HEK293 (cell line): ENCODE data around the gene CENPX.

Source experiments
- BCL11B ChIP-seq: fragments of 450-650 bp; formaldehyde crosslinking; IDR thresholded peaks from 2 replicates; pipeline ENCODE4 v1.5.1; 2016; ENCODE audit warnings: low read depth, missing biosample characterization, missing genetic modification characterization
- GLI4 ChIP-seq: fragments of 450-650 bp; formaldehyde crosslinking; IDR thresholded peaks from 2 replicates; pipeline ENCODE4 v1.5.1; 2016; ENCODE audit warnings: missing biosample characterization, missing genetic modification characterization
- KLF9 ChIP-seq: fragments of 450-650 bp; formaldehyde crosslinking; IDR thresholded peaks from 2 replicates; pipeline ENCODE4 v1.5.1; 2016; ENCODE audit warnings: missing biosample characterization, missing genetic modification characterization, low read depth
- SCRT2 ChIP-seq: fragments of 450-650 bp; formaldehyde crosslinking; IDR thresholded peaks from 2 replicates; pipeline ENCODE4 v1.5.1; 2016; ENCODE audit warnings: missing biosample characterization, missing genetic modification characterization
- TCF7L2 ChIP-seq: IDR thresholded peaks from 2 replicates; pipeline ENCODE4 v1.6.1; 2011; ENCODE audit warnings: low read depth, mild to moderate bottlenecking, inconsistent platforms, low read length, moderate library complexity, borderline replicate concordance
- YY1 ChIP-seq: fragments of 450-650 bp; formaldehyde crosslinking; IDR thresholded peaks from 2 replicates; pipeline ENCODE4 v1.5.1; 2018; ENCODE audit warnings: missing biosample characterization, missing genetic modification characterization
- ZBTB1 ChIP-seq: fragments of 450-650 bp; formaldehyde crosslinking; IDR thresholded peaks from 2 replicates; pipeline ENCODE4 v1.5.1; 2016; ENCODE audit warnings: missing biosample characterization, missing genetic modification characterization
- ZNF10 ChIP-seq: fragments of 450-650 bp; formaldehyde crosslinking; IDR thresholded peaks from 2 replicates; pipeline ENCODE4 v1.5.1; 2017; ENCODE audit warnings: missing biosample characterization, missing genetic modification characterization
- ZNF112 ChIP-seq: fragments of 450-650 bp; formaldehyde crosslinking; IDR thresholded peaks from 2 replicates; pipeline ENCODE4 v1.5.0; 2017; ENCODE audit warnings: missing biosample characterization, missing genetic modification characterization
- ZNF146 ChIP-seq: fragments of 450-650 bp; formaldehyde crosslinking; IDR thresholded peaks from 2 replicates; pipeline ENCODE4 v1.5.1; 2016; ENCODE audit warnings: missing biosample characterization, missing genetic modification characterization
- ZNF350 ChIP-seq: fragments of 450-650 bp; formaldehyde crosslinking; IDR thresholded peaks from 2 replicates; pipeline ENCODE4 v1.5.0; 2017; ENCODE audit warnings: missing biosample characterization, mild to moderate bottlenecking, missing genetic modification characterization
- ZNF37A ChIP-seq: fragments of 450-650 bp; IDR thresholded peaks from 2 replicates; pipeline ENCODE4 v1.5.1; 2018; ENCODE audit warnings: missing biosample characterization, missing genetic modification characterization
- ZNF473 ChIP-seq: fragments of 450-650 bp; formaldehyde crosslinking; IDR thresholded peaks from 2 replicates; pipeline ENCODE4 v1.5.1; 2017; ENCODE audit warnings: missing biosample characterization, missing genetic modification characterization
- ZNF558 ChIP-seq: fragments of 450-650 bp; formaldehyde crosslinking; IDR thresholded peaks from 2 replicates; pipeline ENCODE4 v1.5.1; 2016; ENCODE audit warnings: missing biosample characterization, missing genetic modification characterization
- ZNF791 ChIP-seq: fragments of 450-650 bp; formaldehyde crosslinking; IDR thresholded peaks from 2 replicates; pipeline ENCODE4 v1.5.1; 2016; ENCODE audit warnings: missing biosample characterization, missing genetic modification characterization
- TF ChIP-seq, protein P1 (sequence below): fragments of 450-650 bp; formaldehyde crosslinking; IDR thresholded peaks from 2 replicates; pipeline ENCODE4 v1.5.1; 2016; ENCODE audit warnings: missing biosample characterization, missing genetic modification characterization
- TF ChIP-seq, protein P2 (sequence below): fragments of 450-650 bp; formaldehyde crosslinking; IDR thresholded peaks from 2 replicates; pipeline ENCODE4 v1.5.1; 2017; ENCODE audit warnings: missing biosample characterization, missing genetic modification characterization
- TF ChIP-seq, protein P3 (sequence below): fragments of 450-650 bp; formaldehyde crosslinking; IDR thresholded peaks from 2 replicates; pipeline ENCODE4 v1.5.1; 2016; ENCODE audit warnings: missing biosample characterization, missing genetic modification characterization
- TF ChIP-seq, protein P4 (sequence below): fragments of 450-650 bp; formaldehyde crosslinking; IDR thresholded peaks from 2 replicates; pipeline ENCODE4 v1.5.1; 2016; ENCODE audit warnings: missing biosample characterization, missing genetic modification characterization
- TF ChIP-seq, protein P5 (sequence below): fragments of 450-650 bp; formaldehyde crosslinking; IDR thresholded peaks from 2 replicates; pipeline ENCODE4 v1.5.1; 2016; ENCODE audit warnings: missing biosample characterization, missing genetic modification characterization, borderline replicate concordance
- TF ChIP-seq, protein P6 (sequence below): fragments of 450-650 bp; formaldehyde crosslinking; conservative IDR thresholded peaks from 2 replicates; pipeline ENCODE4 v1.5.1; 2016; ENCODE audit warnings: low read depth, missing biosample characterization, missing genetic modification characterization

Gene CENPX

DNA sequence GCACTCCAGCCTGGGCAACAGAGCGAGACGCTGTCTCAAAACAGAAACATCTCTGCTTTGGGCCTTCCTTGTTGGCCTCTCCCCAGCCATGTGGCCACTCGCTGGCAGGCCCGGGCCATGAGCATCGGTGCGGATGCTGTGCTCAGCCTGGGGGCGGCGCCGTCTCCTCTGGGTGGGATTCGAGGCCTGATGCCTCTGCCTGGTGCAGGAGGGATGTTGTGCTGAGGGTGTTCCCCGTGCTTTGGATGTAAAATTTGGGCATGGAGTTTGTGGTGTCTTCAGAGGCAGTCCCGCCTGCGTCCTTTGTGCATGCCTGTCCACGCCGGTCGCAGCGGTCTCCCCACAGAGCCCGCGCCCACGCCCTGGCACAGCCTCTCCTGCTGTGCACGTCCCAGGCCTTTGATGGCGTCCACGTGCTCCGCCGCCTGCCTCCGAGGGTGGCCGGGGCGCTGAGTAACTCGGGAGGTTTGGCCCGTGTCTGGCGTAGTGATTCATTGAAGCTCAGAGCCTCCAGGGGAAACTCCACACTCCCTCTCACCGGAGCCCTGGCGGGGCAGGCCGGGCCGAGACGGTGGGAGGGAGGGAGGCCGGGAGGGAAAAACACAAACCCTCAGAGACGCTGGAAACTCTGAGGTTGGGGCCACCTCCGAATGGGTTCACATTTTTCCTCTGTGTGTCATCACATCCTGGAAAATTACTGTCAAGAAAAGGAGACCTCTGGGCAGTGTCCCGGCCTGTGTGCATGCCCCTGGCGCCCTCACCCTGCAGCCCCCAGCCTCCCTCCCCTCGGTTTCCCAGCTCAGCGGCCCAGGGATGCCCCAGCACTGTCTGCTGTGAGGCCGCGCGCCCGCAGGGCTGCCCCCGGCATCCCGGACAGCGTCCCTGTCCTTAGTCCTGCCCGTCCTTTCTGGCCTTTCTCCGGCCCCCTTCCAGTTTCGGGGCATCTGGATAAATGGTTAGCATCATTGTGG is 19.0 kb downstream of the CENPX start (continued):
- no peak for TF ChIP-seq KLF9 (tag by site-specific recombination)
- TF ChIP-seq ZNF473 (tag by site-specific recombination): no peak
- TF ChIP-seq ZNF350 (tag by site-specific recombination): no peak
- no peak for TF ChIP-seq GLI4 (tag by site-specific recombination)
- TF ChIP-seq ZNF10 (tag by site-specific recombination): no peak
- TF ChIP-seq TCF7L2: no peak
- TF ChIP-seq ZNF37A: no peak
- no peak for TF ChIP-seq ZNF112 (tag by site-specific recombination)
- no peak for TF ChIP-seq SCRT2
- no peak for TF ChIP-seq ZNF558 (tag by site-specific recombination)
- TF ChIP-seq ZBTB1 (tag by site-specific recombination): no peak
- TF ChIP-seq, protein P1, sequence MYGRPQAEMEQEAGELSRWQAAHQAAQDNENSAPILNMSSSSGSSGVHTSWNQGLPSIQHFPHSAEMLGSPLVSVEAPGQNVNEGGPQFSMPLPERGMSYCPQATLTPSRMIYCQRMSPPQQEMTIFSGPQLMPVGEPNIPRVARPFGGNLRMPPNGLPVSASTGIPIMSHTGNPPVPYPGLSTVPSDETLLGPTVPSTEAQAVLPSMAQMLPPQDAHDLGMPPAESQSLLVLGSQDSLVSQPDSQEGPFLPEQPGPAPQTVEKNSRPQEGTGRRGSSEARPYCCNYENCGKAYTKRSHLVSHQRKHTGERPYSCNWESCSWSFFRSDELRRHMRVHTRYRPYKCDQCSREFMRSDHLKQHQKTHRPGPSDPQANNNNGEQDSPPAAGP (tag by site-specific recombination): peak; percentile 96
- TF ChIP-seq, protein P2, sequence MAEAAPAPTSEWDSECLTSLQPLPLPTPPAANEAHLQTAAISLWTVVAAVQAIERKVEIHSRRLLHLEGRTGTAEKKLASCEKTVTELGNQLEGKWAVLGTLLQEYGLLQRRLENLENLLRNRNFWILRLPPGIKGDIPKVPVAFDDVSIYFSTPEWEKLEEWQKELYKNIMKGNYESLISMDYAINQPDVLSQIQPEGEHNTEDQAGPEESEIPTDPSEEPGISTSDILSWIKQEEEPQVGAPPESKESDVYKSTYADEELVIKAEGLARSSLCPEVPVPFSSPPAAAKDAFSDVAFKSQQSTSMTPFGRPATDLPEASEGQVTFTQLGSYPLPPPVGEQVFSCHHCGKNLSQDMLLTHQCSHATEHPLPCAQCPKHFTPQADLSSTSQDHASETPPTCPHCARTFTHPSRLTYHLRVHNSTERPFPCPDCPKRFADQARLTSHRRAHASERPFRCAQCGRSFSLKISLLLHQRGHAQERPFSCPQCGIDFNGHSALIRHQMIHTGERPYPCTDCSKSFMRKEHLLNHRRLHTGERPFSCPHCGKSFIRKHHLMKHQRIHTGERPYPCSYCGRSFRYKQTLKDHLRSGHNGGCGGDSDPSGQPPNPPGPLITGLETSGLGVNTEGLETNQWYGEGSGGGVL (tag by site-specific recombination): no peak
- TF ChIP-seq BCL11B (tag by site-specific recombination): no peak
- TF ChIP-seq ZNF791: no peak
- TF ChIP-seq, protein P3, sequence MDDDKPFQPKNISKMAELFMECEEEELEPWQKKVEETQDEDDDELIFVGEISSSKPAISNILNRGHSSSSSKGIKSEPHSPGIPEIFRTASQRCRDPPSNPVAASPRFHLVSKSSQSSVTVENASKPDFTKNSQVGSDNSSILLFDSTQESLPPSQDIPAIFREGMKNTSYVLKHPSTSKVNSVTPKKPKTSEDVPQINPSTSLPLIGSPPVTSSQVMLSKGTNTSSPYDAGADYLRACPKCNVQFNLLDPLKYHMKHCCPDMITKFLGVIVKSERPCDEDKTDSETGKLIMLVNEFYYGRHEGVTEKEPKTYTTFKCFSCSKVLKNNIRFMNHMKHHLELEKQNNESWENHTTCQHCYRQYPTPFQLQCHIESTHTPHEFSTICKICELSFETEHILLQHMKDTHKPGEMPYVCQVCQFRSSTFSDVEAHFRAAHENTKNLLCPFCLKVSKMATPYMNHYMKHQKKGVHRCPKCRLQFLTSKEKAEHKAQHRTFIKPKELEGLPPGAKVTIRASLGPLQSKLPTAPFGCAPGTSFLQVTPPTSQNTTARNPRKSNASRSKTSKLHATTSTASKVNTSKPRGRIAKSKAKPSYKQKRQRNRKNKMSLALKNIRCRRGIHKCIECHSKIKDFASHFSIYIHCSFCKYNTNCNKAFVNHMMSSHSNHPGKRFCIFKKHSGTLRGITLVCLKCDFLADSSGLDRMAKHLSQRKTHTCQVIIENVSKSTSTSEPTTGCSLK: no peak
- TF ChIP-seq ZNF146 (tag by site-specific recombination): no peak
- TF ChIP-seq, protein P4, sequence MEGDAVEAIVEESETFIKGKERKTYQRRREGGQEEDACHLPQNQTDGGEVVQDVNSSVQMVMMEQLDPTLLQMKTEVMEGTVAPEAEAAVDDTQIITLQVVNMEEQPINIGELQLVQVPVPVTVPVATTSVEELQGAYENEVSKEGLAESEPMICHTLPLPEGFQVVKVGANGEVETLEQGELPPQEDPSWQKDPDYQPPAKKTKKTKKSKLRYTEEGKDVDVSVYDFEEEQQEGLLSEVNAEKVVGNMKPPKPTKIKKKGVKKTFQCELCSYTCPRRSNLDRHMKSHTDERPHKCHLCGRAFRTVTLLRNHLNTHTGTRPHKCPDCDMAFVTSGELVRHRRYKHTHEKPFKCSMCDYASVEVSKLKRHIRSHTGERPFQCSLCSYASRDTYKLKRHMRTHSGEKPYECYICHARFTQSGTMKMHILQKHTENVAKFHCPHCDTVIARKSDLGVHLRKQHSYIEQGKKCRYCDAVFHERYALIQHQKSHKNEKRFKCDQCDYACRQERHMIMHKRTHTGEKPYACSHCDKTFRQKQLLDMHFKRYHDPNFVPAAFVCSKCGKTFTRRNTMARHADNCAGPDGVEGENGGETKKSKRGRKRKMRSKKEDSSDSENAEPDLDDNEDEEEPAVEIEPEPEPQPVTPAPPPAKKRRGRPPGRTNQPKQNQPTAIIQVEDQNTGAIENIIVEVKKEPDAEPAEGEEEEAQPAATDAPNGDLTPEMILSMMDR (tag by site-specific recombination): no peak
- TF ChIP-seq YY1: no peak
- TF ChIP-seq, protein P5, sequence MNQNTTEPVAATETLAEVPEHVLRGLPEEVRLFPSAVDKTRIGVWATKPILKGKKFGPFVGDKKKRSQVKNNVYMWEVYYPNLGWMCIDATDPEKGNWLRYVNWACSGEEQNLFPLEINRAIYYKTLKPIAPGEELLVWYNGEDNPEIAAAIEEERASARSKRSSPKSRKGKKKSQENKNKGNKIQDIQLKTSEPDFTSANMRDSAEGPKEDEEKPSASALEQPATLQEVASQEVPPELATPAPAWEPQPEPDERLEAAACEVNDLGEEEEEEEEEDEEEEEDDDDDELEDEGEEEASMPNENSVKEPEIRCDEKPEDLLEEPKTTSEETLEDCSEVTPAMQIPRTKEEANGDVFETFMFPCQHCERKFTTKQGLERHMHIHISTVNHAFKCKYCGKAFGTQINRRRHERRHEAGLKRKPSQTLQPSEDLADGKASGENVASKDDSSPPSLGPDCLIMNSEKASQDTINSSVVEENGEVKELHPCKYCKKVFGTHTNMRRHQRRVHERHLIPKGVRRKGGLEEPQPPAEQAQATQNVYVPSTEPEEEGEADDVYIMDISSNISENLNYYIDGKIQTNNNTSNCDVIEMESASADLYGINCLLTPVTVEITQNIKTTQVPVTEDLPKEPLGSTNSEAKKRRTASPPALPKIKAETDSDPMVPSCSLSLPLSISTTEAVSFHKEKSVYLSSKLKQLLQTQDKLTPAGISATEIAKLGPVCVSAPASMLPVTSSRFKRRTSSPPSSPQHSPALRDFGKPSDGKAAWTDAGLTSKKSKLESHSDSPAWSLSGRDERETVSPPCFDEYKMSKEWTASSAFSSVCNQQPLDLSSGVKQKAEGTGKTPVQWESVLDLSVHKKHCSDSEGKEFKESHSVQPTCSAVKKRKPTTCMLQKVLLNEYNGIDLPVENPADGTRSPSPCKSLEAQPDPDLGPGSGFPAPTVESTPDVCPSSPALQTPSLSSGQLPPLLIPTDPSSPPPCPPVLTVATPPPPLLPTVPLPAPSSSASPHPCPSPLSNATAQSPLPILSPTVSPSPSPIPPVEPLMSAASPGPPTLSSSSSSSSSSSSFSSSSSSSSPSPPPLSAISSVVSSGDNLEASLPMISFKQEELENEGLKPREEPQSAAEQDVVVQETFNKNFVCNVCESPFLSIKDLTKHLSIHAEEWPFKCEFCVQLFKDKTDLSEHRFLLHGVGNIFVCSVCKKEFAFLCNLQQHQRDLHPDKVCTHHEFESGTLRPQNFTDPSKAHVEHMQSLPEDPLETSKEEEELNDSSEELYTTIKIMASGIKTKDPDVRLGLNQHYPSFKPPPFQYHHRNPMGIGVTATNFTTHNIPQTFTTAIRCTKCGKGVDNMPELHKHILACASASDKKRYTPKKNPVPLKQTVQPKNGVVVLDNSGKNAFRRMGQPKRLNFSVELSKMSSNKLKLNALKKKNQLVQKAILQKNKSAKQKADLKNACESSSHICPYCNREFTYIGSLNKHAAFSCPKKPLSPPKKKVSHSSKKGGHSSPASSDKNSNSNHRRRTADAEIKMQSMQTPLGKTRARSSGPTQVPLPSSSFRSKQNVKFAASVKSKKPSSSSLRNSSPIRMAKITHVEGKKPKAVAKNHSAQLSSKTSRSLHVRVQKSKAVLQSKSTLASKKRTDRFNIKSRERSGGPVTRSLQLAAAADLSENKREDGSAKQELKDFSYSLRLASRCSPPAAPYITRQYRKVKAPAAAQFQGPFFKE (tag by site-specific recombination): no peak
- TF ChIP-seq, protein P6, sequence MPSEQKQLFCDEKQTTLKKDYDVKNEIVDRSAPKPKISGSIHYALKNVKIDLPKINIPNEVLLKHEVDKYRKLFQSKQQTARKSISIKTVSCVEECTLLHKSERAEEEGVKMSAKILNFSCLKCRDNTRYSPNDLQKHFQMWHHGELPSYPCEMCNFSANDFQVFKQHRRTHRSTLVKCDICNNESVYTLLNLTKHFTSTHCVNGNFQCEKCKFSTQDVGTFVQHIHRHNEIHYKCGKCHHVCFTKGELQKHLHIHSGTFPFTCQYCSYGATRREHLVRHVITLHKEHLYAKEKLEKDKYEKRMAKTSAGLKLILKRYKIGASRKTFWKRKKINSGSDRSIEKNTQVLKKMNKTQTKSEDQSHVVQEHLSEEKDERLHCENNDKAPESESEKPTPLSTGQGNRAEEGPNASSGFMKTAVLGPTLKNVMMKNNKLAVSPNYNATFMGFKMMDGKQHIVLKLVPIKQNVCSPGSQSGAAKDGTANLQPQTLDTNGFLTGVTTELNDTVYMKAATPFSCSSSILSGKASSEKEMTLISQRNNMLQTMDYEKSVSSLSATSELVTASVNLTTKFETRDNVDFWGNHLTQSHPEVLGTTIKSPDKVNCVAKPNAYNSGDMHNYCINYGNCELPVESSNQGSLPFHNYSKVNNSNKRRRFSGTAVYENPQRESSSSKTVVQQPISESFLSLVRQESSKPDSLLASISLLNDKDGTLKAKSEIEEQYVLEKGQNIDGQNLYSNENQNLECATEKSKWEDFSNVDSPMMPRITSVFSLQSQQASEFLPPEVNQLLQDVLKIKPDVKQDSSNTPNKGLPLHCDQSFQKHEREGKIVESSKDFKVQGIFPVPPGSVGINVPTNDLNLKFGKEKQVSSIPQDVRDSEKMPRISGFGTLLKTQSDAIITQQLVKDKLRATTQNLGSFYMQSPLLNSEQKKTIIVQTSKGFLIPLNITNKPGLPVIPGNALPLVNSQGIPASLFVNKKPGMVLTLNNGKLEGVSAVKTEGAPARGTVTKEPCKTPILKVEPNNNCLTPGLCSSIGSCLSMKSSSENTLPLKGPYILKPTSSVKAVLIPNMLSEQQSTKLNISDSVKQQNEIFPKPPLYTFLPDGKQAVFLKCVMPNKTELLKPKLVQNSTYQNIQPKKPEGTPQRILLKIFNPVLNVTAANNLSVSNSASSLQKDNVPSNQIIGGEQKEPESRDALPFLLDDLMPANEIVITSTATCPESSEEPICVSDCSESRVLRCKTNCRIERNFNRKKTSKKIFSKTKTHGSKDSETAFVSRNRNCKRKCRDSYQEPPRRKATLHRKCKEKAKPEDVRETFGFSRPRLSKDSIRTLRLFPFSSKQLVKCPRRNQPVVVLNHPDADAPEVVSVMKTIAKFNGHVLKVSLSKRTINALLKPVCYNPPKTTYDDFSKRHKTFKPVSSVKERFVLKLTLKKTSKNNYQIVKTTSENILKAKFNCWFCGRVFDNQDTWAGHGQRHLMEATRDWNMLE (tag by site-specific recombination): no peak
